Measurements from ENCODE around the gene AGFG1.
"Not testable (repeated sequence)": the region's sequence is repeated elsewhere in the genome, so short reads cannot be mapped to it uniquely, and the experiment has no call there.

AGFG1 gene

GRCh38 chr2:227524665-227525064, 52.7 kb downstream of the AGFG1 start:
- TF ChIP-seq CTCF (IDR thresholded peaks at IDR 0.05; ENCODE audit: low read depth, low read length): no peak
- H3K4me3 ChIP-seq (ENCODE audit: low read depth, low read length): no peak overlapping the region
- no peak for DNase-seq (ENCODE audit: low read depth, low spot score)
- in situ Hi-C loops (cut with HindIII; ENCODE audit: low sequenced_read_pairs): no loop called here

- in situ Hi-C loops (cut with HindIII; ENCODE audit: low sequenced_read_pairs): no loop called here
- no peak for DNase-seq (ENCODE audit: low read depth, low spot score)
- H3K4me3 ChIP-seq (ENCODE audit: low read depth, low read length): no peak overlapping the region
- TF ChIP-seq CTCF (IDR thresholded peaks at IDR 0.05; ENCODE audit: low read depth, low read length): no peak
Measured at GRCh38 chr2:227527351-227527750, 55.4 kb downstream of the AGFG1 start.

DNA sequence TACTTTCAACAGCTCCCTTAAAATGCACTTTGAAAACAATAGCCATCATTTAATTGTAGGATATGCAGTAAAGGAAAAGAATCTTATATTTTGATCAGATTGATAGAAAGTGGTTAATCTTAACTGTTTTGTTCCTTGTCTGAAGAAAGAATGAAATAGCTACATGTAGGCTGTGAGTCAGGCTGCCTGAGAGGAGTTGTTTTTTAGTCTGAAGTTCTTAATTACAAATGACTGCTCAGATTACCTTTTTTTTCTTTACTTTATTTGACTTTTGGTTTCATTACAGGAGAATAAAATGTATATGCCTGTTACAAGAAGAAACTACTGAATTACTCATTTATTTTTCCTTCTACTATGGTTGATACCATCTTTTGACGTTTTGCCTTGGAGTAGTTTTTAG, 56.8 kb downstream of the AGFG1 start:
- H3K4me3 ChIP-seq (ENCODE audit: low read depth, low read length): no peak overlapping the region
- DNase-seq (ENCODE audit: low read depth, low spot score): no peak
- in situ Hi-C loops (cut with HindIII; ENCODE audit: low sequenced_read_pairs): no loop called here
- no peak for TF ChIP-seq CTCF (IDR thresholded peaks at IDR 0.05; ENCODE audit: low read depth, low read length)

- no peak for TF ChIP-seq CTCF (IDR thresholded peaks at IDR 0.05; ENCODE audit: low read depth, low read length)
- in situ Hi-C loops (cut with HindIII; ENCODE audit: low sequenced_read_pairs): no loop called here
- DNase-seq (ENCODE audit: low read depth, low spot score): no peak
- no peak overlapping the region for H3K4me3 ChIP-seq (ENCODE audit: low read depth, low read length)
Measured at GRCh38 chr2:227529871-227530270, 57.9 kb downstream of the AGFG1 start.

- DNase-seq (ENCODE audit: low read depth, low spot score): no peak
- no peak overlapping the region for H3K4me3 ChIP-seq (ENCODE audit: low read depth, low read length)
- in situ Hi-C loops (cut with HindIII; ENCODE audit: low sequenced_read_pairs): no loop called here
- TF ChIP-seq CTCF (IDR thresholded peaks at IDR 0.05; ENCODE audit: low read depth, low read length): no peak
Measured at GRCh38 chr2:227534714-227535113, 62.8 kb downstream of the AGFG1 start.

GRCh38 chr2:227536445-227536844, 64.5 kb downstream of the AGFG1 start:
- in situ Hi-C loops (cut with HindIII; ENCODE audit: low sequenced_read_pairs): no loop called here
- no peak overlapping the region for H3K4me3 ChIP-seq (ENCODE audit: low read depth, low read length)
- no peak for TF ChIP-seq CTCF (IDR thresholded peaks at IDR 0.05; ENCODE audit: low read depth, low read length)
- no peak for DNase-seq (ENCODE audit: low read depth, low spot score)

GRCh38 chr2:227539465-227539956, 67.6 kb downstream of the AGFG1 start:
- in situ Hi-C loops (cut with HindIII; ENCODE audit: low sequenced_read_pairs): no loop called here
- DNase-seq (ENCODE audit: low read depth, low spot score): no peak
- no peak overlapping the region for H3K4me3 ChIP-seq (ENCODE audit: low read depth, low read length)
- TF ChIP-seq CTCF (IDR thresholded peaks at IDR 0.05; ENCODE audit: low read depth, low read length): no peak

GRCh38 chr2:227540352-227540751, 68.4 kb downstream of the AGFG1 start:
- in situ Hi-C loops (cut with HindIII; ENCODE audit: low sequenced_read_pairs); H3K4me3 ChIP-seq (ENCODE audit: low read depth, low read length); DNase-seq (ENCODE audit: low read depth, low spot score): not testable (repeated sequence)

Measured in astrocyte of the spinal cord (primary cell).